ENCODE data around the gene NYNRIN. TPM values are rescaled to one million over a fixed set of nuclear protein-coding genes. Genes with fewer than 3 reads are reported as not detected.
A peak's percentile ranks its signal among the peaks of the same experiment; 100 is the strongest.

NYNRIN gene
- total RNA-seq, 4 donors from 2014 or later, result 17.7 to 37.8 (median 23.5) TPM

DNA sequence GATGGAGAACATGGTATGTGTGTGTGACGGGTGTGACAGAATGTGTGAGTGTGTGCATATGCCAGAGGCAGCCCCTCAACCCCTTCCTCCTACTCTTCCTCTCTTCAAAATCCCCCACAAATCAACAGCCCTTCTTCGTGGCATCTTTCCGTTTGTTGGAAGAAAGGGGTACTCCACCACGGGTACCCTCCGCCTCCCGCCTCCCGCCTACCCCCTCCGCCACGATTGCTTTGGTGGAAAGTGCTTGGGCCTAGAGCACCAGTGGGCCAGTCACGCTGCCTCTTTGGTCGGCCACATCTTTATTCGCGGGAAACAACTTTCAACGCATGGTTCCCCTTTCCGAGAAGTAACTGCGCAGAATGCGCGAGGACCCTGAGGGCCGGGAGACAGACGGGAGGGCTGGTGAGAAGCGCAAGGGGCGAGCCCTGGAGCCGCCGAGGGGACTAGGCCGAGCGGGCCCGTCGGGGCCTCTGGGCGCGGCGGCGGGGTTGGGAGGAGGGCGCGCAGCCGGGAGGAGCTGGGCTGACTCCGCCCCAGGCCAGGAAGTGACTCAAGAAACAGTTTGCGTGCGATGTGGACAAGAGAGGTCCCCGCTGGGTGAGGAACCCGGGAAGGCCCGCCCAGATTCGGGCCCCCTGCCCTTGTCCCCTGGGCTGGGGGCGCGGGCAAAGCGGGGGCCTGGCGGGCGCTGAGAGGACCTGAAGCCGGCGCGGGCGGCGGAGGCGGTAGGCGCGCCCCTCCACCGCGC is 30.8 kb downstream of the NYNRIN start, which contains the start of the genes CBLN3 and KHNYN:
CBLN3 (minus strand) TSS at position 274 of the 748 bp plus-strand sequence. CDS start 614 bp downstream, outside the sequence.
KHNYN (plus strand) TSS at position 560 of the 748 bp plus-strand sequence. CDS start 777 bp downstream, outside the sequence.
- peak; percentile 91 to 98 for DNase-seq (ENCODE audit: low spot score in 2 of 2)
- TF ChIP-seq, protein P1, sequence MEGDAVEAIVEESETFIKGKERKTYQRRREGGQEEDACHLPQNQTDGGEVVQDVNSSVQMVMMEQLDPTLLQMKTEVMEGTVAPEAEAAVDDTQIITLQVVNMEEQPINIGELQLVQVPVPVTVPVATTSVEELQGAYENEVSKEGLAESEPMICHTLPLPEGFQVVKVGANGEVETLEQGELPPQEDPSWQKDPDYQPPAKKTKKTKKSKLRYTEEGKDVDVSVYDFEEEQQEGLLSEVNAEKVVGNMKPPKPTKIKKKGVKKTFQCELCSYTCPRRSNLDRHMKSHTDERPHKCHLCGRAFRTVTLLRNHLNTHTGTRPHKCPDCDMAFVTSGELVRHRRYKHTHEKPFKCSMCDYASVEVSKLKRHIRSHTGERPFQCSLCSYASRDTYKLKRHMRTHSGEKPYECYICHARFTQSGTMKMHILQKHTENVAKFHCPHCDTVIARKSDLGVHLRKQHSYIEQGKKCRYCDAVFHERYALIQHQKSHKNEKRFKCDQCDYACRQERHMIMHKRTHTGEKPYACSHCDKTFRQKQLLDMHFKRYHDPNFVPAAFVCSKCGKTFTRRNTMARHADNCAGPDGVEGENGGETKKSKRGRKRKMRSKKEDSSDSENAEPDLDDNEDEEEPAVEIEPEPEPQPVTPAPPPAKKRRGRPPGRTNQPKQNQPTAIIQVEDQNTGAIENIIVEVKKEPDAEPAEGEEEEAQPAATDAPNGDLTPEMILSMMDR (IDR thresholded peaks at IDR 0.05), result no peak
- peak in 1 of 2 donors; percentile 96 for TF ChIP-seq POLR2A (IDR thresholded peaks at IDR 0.05)
- H3K4me3 ChIP-seq (ENCODE audit: low read depth, poor library complexity, severe bottlenecking), result peak within 1 kb of the TSS; percentile 66
- intact Hi-C loops (cut with DNase I; ENCODE audit: low total_unique reads), result loop anchor here (2.0 to 5.0 kb wide), 2 partner anchors 62 to 97 kb away; partner anchors contain the start of gene NFATC4
- 5 to 8% methylated on average over 25 to 43 of the region's 57 CpGs for WGBS, 2 donors

DNA sequence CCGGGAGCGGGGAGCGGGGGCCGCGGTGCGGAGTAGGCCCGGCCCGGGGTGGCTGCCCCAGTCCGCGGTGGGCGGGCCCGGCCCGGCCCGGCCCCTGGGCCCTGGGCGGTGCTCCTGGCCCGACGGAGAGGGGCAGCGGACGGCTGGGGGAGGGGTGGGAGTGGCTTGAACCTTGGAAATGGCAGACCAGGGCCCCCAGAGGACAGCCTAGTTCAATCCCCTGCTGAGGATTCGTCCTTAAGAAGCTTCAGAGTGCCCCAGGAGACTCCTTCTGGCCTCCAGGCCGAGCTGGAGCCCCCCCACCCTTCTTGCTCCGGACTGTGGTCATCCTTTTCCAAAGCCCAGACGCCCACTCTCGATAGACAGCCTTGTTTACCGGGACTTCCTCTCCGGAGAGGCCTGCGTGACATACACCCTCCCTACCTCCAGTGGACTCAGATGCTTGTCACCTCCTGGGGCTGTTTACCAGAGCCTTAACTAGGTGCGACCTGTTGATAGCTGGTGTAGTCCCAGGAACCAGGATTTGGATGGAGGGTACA is 31.4 kb downstream of the NYNRIN start:
- intact Hi-C loops (cut with DNase I; ENCODE audit: low total_unique reads), result loop anchor here (2.0 kb wide), 1 partner anchor 97 kb away; no protein-coding TSS in a partner anchor
- 0 to 2% methylated on average over 8 to 10 of the region's 28 CpGs for WGBS, 2 donors
- TF ChIP-seq POLR2A (IDR thresholded peaks at IDR 0.05), result no peak
- TF ChIP-seq, protein P1 (IDR thresholded peaks at IDR 0.05), result no peak
- H3K4me3 ChIP-seq (ENCODE audit: low read depth, poor library complexity, severe bottlenecking), result peak overlapping the region; percentile 66
- DNase-seq (ENCODE audit: low spot score in 2 of 2), result peak; percentile 69 to 95

DNA sequence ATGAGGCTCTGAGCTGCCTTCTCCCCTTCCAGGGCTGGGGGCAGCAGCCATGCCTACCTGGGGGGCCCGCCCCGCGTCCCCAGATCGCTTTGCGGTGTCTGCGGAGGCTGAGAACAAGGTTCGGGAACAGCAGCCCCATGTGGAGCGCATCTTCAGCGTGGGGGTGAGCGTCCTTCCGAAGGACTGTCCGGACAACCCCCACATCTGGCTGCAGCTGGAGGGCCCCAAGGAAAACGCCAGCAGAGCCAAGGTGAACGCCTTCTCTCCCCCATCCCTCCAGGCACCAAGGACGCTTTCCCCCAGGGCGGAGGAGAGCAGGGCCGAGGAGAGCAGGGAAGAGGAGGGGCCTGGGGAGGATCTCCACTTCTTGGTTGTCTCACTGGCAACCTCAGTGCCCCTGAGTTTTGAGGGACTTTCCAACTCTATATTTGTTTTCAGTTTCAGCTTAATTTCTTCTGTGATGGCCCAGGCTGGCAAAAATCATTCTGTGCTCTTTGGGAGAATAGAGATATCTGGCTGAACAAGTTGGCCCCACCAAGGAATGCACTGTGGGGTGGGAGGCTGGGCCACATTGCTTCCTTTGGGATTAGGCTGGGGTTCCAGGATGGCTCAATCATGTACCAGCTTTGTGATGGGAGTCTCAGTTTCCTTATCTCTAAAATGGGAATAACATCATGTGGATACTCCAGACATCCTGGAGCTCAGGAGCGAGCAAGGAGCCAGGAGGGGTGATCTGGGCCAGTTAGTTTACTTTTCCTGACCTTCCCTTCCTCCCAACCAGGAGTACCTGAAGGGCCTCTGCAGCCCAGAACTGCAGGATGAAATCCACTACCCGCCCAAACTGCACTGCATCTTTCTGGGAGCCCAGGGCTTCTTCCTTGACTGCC is 32.1 kb downstream of the NYNRIN start:
- 4 to 13% methylated on average over 18 to 19 of the region's 19 CpGs for WGBS, 2 donors
- peak overlapping the region; percentile 66 for H3K4me3 ChIP-seq (ENCODE audit: low read depth, poor library complexity, severe bottlenecking)
- peak in 1 of 2 donors; percentile 53 for DNase-seq (ENCODE audit: low spot score in 2 of 2)
- TF ChIP-seq, protein P1 (IDR thresholded peaks at IDR 0.05), result no peak
- TF ChIP-seq POLR2A (IDR thresholded peaks at IDR 0.05), result no peak
- intact Hi-C loops (cut with DNase I; ENCODE audit: low total_unique reads), result loop anchor here (2.0 kb wide), 1 partner anchor 98 kb away; no protein-coding TSS in a partner anchor

DNA sequence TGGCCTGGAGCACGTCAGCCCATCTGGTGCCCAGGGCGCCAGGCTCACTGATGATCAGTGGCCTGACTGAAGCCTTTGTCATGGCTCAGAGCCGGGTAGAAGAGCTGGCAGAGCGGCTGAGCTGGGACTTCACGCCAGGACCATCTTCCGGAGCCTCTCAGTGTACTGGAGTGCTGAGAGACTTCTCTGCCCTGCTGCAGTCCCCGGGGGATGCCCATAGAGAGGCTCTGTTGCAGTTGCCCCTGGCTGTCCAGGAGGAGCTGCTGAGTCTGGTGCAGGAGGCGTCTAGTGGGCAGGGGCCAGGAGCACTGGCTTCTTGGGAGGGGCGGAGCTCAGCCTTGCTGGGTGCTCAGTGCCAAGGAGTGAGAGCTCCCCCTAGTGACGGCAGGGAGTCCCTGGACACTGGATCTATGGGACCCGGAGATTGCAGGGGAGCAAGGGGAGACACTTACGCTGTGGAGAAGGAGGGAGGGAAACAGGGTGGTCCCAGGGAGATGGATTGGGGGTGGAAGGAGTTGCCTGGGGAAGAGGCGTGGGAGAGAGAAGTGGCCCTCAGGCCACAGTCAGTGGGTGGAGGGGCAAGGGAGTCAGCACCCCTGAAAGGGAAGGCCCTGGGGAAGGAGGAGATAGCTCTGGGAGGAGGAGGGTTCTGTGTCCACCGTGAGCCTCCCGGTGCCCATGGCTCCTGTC is 32.9 kb downstream of the NYNRIN start:
- intact Hi-C loops (cut with DNase I; ENCODE audit: low total_unique reads), result loop anchor here (2.0 kb wide), 1 partner anchor 99 kb away; no protein-coding TSS in a partner anchor
- TF ChIP-seq, protein P1 (IDR thresholded peaks at IDR 0.05), result peak in 1 of 3 donors; percentile 96
- TF ChIP-seq POLR2A (IDR thresholded peaks at IDR 0.05), result no peak
- no peak overlapping the region for H3K4me3 ChIP-seq (ENCODE audit: low read depth, poor library complexity, severe bottlenecking)
- DNase-seq (ENCODE audit: low spot score in 2 of 2), result peak; percentile 83 to 96
- 18 to 21% methylated on average over 14 of the region's 15 CpGs for WGBS, 2 donors

All from lower leg skin (tissue), 4 donors.